HG02840 (cell line): ENCODE results near the gene ATP10A.

Source experiments
- ATAC-seq: cut with Tn5 transposase; IDR thresholded peaks from one replicate; pipeline ENCODE4 v1.9.1; 2021; ENCODE audit warnings: mild to moderate bottlenecking, moderate library complexity, moderate number of reproducible peaks; ENCODE audit not compliant: unreplicated experiment, low FRiP score

ATP10A gene

DNA sequence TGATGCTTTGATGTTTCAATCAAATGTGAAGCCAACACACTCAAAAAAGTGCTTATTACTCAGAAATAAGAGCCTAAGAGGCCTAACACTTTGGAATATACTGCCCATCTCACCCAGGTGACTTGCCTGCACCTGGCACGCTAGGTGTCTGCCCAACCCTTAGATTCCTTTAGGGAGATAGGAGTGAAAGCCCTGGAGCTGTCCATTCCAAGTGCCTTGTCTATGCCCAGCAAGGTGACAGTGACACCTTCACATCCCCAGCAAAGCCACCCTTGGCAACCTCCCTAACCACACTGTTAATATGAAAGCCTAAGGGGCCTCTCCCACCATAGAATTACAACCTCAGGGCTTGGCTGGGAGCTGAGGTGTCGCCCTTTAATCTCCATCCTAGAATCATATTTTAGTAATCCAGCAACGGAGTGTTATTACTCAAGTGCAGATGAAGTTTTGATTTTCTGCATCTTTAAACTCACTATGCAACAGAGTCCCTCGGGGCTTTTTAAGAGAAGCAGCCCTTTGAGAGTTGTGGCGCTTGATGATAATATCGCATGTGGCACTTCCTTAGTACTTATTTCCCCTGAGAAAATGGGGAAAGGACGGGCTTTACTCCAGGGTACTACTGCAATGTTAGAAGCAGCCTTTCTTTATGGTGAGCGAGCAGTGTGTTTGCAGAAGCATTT, 24.8 kb downstream of the ATP10A start:
- no peak for ATAC-seq

- ATAC-seq = no peak
Measured at GRCh38 chr15:25832158-25832557, 31.0 kb downstream of the ATP10A start.

- no peak for ATAC-seq
Measured at GRCh38 chr15:25830844-25831451, 32.2 kb downstream of the ATP10A start.

DNA sequence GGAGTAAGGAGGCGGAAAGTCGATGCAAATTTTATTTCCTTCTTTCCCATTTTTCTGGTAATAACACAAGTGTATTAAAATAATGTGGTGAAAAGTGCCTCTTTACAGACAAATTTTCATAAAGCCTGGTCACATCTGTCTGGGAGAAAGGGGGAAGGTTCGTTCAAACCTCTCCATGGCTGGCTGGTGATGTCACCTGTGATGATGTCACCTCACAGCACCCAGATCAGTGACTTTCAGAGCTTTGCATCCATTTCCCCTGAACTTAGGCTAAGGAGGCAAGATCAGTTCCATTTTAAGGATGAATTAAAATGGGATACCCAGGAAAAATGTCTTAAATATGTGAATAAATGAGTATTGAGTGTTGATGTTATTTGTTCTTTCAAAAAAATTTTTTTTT, 34.1 kb downstream of the ATP10A start:
- no peak for ATAC-seq

GRCh38 chr15:25825207-25825606, 37.9 kb downstream of the ATP10A start:
- no peak for ATAC-seq

DNA sequence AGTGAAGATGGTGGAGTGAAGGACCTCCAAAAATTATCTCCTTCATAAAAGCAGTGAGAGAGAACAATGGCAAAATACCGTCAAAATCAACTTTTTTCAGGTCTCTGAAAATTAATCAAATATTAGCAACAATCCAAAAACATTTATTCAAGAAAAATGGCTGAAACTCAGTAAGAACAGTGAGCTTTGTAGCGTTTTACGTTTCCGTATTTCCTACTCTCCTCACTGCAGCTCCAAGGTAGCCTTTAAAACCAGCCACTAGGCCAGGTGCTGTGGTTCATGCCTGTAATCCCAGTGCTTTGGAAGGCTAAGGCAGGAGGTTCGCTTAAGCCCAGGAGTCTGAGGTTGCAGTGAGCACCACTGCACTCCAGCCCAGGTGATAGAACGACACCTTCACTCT, 38.5 kb downstream of the ATP10A start:
- ATAC-seq = no peak

DNA sequence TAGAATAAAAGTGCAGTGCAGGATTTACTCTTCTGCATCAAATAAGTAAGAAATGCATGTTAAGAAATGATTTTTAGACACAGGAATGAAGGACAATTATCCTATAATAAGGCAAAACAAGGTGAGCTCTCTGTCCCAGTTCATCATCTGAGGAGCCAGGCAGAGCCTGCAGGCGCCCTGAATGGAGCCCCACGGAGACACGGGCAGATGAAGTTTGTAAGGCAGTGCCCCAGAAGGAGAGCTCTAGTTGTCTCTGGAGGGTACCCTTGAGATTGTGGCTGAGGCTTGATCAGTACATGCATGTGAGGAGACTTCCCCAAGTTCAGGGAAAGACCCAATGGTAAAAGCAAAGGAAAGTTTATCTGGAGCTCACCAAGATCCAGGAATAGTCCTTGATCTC, 50.3 kb downstream of the ATP10A start:
- ATAC-seq = no peak

DNA sequence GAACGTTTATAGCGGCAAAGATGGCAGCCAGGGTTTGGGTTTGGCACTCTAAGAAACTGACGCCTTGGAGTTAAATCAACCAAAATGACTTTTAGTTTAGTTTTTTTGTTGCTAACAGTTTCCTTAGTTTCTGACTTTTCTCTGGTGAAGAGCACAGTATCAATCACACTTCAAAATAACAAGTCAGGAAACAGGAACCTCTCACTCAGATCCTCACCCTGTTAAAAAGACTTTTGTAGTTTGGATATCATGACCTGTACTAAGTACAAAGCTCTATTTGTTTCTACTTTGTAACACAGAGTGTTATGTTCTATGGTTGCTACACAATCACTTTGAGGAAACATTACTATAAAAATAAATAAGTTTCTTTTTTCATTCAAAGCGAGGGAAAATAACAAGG, 51.1 kb downstream of the ATP10A start:
- ATAC-seq = no peak

DNA sequence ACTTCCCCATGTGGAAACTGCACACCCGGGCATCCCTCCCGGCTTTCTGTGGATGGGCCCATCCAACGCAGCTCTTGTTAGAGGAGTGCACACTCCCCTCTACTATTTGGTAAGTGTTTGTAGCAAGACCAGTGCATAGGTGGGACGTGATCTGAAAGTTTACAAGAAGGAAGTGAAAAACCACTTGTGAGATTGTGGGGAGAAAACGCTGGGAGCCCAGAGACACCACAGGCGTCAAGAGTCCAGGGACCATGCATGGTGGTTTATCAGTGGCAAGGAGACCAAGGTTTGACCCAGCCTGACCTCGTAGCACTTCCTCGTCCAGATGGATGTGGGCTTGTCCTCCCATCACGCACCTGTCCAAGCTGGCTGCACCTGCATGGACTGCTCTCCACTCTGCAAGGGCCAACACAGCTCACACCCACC, 51.6 kb downstream of the ATP10A start:
- ATAC-seq = no peak

DNA sequence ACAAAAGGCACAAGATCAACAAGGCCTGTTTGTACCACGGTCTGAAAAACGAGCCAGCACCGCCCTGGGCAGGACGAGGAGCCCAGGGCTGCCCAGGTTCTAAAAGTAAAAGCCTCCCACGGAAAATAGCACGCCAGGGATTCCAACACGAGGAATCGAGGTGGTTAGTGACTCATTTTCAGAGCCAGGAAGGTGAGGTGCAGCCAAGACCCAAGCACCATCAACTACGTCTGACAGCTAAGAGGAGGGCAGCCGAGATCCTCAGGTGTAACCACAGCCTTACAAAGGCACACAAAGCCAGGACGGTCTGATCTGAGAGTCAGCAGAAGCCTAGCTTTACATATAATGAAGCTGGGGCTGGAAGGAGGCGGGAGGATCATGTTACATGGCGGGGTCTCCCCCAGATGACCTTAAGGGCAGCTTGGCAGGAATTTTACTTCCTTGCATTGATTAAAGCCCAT, 52.5 kb downstream of the ATP10A start:
- no peak for ATAC-seq

- no peak for ATAC-seq
Measured at GRCh38 chr15:25810154-25810553, 53.0 kb downstream of the ATP10A start.

GRCh38 chr15:25807063-25807462, 56.1 kb downstream of the ATP10A start:
- no peak for ATAC-seq

DNA sequence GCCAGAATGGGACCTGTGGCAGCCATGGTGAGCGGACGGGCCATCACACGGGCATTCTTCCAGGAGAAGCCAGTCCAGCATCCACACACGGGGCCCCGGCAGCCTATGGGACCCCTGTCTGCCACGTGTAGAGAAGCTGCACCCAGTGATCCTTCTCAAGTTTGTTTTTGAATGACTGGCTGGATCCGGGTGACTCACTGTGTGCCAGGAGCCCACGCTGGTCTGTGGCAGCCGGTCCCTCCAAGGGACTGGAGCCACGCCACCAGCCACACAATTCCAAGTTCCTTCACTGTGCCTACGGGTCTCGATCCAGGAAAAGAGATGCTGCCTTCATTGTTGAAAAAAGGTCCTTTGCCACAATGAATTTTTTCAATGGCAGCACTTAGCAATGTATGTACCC, 58.1 kb downstream of the ATP10A start:
- no peak for ATAC-seq

GRCh38 chr15:25804451-25804850, 58.7 kb downstream of the ATP10A start:
- ATAC-seq = no peak

GRCh38 chr15:25803541-25803940, 59.6 kb downstream of the ATP10A start:
- ATAC-seq = no peak

DNA sequence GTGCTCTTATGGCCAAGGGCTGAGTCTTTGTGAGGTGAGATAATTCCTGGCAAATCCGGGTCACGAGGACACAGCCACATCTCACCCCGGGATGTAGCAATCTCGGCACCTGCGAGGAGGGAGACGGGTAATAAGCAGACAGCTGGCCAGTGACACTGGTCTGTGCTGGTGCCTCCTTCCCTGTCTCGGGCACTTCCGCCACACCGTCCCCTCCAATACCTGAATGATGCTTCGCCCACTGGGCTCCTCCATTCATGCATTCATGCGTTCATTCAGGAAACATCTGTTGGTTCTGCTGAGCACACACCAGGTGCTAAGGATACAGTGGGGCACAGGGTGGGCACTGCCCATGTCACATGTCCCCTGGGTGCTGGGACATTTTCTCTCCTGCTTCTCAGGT, 60.1 kb downstream of the ATP10A start:
- ATAC-seq = no peak

- ATAC-seq = no peak
Measured at GRCh38 chr15:25802285-25802830, 60.8 kb downstream of the ATP10A start.

DNA sequence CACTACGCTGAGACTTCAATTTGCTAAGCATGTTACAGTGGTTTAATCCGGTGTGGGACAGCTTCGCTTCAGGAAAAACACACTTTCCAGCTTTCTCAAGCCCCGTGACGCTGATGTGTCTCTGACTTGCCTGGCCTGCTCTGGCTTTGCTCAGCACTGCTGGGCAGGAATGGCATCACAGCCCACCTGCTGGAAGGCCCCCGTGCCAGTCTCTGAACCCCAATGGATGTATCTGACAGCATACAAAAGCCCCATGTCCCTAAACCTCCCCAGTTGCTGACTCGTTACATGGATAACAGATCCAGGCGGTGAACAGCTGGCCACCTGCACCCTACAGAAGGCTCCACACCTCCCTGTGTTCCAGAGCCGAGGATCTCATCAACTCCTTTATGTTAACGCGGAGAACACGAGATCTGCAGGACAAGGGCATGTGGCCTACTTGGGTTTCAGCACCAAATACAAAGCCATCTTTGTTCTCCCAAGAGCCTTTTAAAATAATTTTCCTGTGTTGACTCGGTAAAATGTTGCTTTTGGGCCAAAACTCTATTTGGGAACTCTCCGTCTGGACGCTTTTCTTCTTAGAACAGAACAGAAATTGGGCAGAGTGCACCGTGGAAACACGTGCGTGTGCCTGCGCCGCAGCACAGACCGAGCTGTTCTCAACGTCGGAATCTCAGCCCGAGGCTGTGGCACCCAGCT, 61.4 kb downstream of the ATP10A start:
- no peak for ATAC-seq

GRCh38 chr15:25800761-25801515, 62.2 kb downstream of the ATP10A start:
- no peak for ATAC-seq

DNA sequence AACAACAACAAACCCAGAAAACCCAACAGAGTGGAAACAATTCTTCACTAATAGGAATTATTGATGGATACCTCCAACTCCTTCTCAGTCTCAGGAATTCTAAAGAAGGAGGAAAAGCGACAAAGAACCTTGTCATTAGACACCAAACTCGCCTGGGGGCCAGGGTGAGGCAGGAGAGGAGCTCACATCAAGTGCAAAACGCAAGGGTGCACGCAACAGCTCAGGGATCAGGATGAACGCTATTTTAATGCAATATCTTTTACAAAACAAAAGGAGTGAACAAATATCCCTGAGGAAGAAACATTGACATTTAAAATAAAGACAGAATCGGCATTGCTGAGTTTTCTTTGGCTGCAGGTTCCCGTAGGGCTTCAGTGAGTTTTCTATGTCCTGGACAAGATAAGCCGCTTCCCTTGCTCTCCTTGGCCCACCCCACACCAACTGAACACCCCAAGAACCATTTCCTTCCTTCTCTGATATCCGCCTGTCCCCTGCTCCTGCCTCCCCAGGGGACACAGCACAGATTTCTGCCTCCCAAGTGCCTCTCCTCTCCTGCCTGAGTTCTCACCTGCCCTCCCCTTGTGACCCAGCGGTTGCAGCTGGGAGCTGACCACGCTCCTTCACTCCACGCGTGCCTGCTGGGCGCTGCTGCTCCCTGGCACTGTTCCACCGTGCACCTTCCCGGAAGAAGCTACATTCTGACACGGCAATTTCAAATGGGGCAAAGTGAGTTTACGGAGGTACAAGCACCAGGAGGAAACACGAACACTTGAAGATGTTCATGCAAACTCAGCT, 63.0 kb downstream of the ATP10A start:
- no peak for ATAC-seq
